Esophagus muscularis mucosa (tissue), 3 donors: ENCODE results near the gene SCGB2B2.

Experiments used
- CTCF ChIP-seq, 3 experiments: fragments of 200-600 bp in 2 of 3; fragments of 450-650 bp in 1 of 3; sonication (generic) in 2 of 3; IDR thresholded peaks; one replicate each; pipeline ENCODE4 v1.5.1; 2017 to 2019; ENCODE audit warnings: antibody characterized with exemption in 3 of 3, mild to moderate bottlenecking in 2 of 3, moderate library complexity in 1 of 3
- POLR2A ChIP-seq: fragments of 450-650 bp; IDR thresholded peaks from one replicate; pipeline ENCODE4 v1.6.1; 2017; ENCODE audit warnings: antibody characterized with exemption, moderate library complexity, mild to moderate bottlenecking, low read depth

- no peak for TF ChIP-seq CTCF (IDR thresholded peaks at IDR 0.05)
- no peak for TF ChIP-seq POLR2A
These were observed 45.4 kb upstream of the SCGB2B2 start for GRCh38 chr19:34722353-34722752.
